Kidney epithelial cell (primary cell): ENCODE measurements around the gene RYR3. TPM values are rescaled to one million over a fixed set of nuclear protein-coding genes. Genes with fewer than 3 reads are reported as not detected.

ENCODE experiments used
- DNase-seq: peaks from one replicate; pipeline ENCODE4 v3.0.0-alpha.2; 2010; ENCODE audit warnings: low read depth
- H3K27me3 ChIP-seq: 2 replicates; pipeline ENCODE4 v1.6.0; 2011; ENCODE audit warnings: low read length; ENCODE audit not compliant: control insufficient read depth, insufficient read depth
- H3K36me3 ChIP-seq: 2 replicates; pipeline ENCODE4 v1.5.1; 2011; ENCODE audit warnings: low read length; ENCODE audit not compliant: control insufficient read depth, insufficient read depth
- H3K4me3 ChIP-seq: 2 replicates; pipeline ENCODE4 v1.5.1; 2011; ENCODE audit warnings: low read depth, mild to moderate bottlenecking, control low read depth, low read length
- total RNA-seq: library from RNA; depleted of rRNA; stranded (reverse); fragments of >200 nt; gene quantifications from 2 replicates; pipeline ENCODE4 v1.2.3, GENCODE V29; 2015
- TF ChIP-seq, protein P1 (sequence below): IDR thresholded peaks from 2 replicates; pipeline ENCODE4 v1.5.1; 2011; ENCODE audit warnings: mild to moderate bottlenecking, moderate library complexity, low read length, control low read depth, inconsistent platforms; ENCODE audit not compliant: insufficient read depth, poor library complexity, severe bottlenecking

RYR3 gene
- total RNA-seq, 1 donor from 2014 or later = 0.50 TPM

DNA sequence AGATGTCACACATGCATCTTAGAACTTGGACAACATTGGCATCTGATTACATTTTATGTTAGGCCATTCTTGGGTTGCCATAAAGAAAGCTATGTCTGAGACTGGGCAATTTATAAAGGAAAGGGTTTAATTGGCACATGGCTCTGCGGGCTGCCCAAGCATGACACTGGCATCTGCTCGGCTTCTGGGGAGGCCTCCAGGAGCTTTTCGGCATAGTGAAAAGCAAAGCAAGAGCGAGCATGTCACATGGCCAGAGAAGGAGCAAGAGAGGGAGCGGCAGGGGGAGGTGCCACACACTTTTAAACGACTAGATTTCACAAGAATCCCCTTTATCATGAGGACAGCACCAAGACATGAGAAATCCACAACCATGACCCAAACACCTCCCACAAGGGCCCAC, 11.3 kb downstream of the RYR3 start:
- no peaks in the 10 kb centered on the region for H3K36me3 ChIP-seq
- H3K27me3 ChIP-seq = no peaks in the 10 kb centered on the region
- TF ChIP-seq, protein P1, sequence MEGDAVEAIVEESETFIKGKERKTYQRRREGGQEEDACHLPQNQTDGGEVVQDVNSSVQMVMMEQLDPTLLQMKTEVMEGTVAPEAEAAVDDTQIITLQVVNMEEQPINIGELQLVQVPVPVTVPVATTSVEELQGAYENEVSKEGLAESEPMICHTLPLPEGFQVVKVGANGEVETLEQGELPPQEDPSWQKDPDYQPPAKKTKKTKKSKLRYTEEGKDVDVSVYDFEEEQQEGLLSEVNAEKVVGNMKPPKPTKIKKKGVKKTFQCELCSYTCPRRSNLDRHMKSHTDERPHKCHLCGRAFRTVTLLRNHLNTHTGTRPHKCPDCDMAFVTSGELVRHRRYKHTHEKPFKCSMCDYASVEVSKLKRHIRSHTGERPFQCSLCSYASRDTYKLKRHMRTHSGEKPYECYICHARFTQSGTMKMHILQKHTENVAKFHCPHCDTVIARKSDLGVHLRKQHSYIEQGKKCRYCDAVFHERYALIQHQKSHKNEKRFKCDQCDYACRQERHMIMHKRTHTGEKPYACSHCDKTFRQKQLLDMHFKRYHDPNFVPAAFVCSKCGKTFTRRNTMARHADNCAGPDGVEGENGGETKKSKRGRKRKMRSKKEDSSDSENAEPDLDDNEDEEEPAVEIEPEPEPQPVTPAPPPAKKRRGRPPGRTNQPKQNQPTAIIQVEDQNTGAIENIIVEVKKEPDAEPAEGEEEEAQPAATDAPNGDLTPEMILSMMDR = no peak
- DNase-seq = no peak
- H3K4me3 ChIP-seq = no peak overlapping the region

- Histone ChIP-seq H3K27me3 (no peaks in the 10 kb centered on the region), H3K4me3 (no peak overlapping the region), H3K36me3 (no peaks in the 10 kb centered on the region)
- DNase-seq = no peak
- TF ChIP-seq, protein P1 = no peak
These were observed 13.8 kb downstream of the RYR3 start for GRCh38 chr15:33324609-33325008.

- Histone ChIP-seq H3K27me3 (no peaks in the 10 kb centered on the region), H3K4me3 (no peak overlapping the region), H3K36me3 (no peaks in the 10 kb centered on the region)
- no peak for DNase-seq
- TF ChIP-seq, protein P1 = no peak
These were observed 16.1 kb downstream of the RYR3 start for GRCh38 chr15:33326908-33327307.

DNA sequence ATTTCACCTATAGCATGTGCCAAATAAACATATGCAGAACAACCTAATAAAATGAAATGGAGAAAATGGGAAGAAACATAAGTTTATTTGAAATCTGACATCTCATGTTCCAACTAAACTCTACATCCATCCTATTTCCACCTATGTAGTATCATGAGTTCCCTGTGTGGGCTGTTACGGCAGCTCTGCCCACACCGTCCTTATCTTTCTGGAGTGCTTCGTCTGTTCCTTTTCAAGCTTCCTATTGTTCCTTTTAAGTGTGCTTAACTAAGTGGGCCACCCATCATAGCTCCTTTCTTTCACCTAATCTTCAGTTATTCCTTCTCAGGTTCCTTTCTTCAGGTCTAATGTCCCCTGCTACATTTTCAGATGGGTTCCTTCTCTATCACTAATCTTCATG, 17.3 kb downstream of the RYR3 start:
- Histone ChIP-seq H3K36me3 (no peaks in the 10 kb centered on the region), H3K4me3 (no peak overlapping the region), H3K27me3 (no peaks in the 10 kb centered on the region)
- DNase-seq = no peak
- TF ChIP-seq, protein P1 = no peak

DNA sequence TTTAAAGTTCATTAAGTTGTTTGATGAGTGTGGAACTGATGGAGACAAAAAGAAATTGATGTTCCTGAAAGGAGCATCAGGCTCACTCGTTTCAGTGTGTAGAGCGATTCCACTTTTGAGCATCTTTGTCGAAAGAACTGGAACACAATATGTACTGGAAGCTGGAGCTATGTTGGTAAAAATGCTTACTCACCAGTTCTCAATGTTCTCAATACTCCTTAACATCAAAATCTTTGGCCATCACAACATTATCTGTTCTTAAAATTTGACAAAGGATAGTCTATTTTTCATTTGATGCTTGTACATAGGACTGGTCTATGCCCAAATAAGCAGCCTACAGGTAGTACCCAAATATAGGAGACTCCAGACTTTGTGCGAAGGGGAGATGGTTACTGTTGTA, 18.7 kb downstream of the RYR3 start:
- no peak for DNase-seq
- no peaks in the 10 kb centered on the region for H3K27me3 ChIP-seq
- H3K36me3 ChIP-seq = no peaks in the 10 kb centered on the region
- H3K4me3 ChIP-seq = no peak overlapping the region
- TF ChIP-seq, protein P1 = no peak

DNA sequence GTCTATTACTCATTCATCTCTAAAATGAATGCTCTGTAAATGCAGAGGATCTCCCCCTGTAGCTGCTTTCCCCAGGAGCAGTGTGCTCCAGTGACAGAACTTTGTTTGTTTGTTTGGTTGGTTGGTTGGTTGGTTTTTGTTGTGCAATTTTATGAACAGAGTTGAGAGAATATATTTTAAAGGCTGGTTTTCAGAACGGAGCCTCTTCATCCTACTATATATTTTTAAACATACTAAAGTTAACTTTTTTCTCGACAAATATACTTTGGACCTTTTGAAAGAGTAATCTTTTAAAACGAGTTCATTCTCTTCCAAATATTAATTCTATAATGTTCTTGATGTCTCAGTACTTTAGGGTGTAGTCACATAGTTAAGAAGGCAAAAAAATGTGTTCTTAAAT, 20.2 kb downstream of the RYR3 start:
- Histone ChIP-seq H3K4me3 (no peak overlapping the region), H3K36me3 (no peaks in the 10 kb centered on the region), H3K27me3 (no peaks in the 10 kb centered on the region)
- TF ChIP-seq, protein P1 = no peak
- DNase-seq = no peak
